Psoas muscle (tissue), 8 donors: ENCODE data around the gene UCHL5. TPM values are rescaled to one million over a fixed set of nuclear protein-coding genes. Genes with fewer than 3 reads are reported as not detected.

Experiments
- ATAC-seq, 4 donors: fragments of 200-7000 bp; cut with Tn5 transposase; one replicate each; pipeline ENCODE4 v1.9.1; 2020; ENCODE audit warnings: moderate library complexity in 3 of 4, mild to moderate bottlenecking in 2 of 4
- DNase-seq, 2 donors: peaks; one replicate each; pipeline ENCODE4 v3.0.0-alpha.2; 2020
- H3K27ac ChIP-seq: fragments of 200-600 bp; one replicate; pipeline ENCODE4 v1.8.0; 2022
- H3K27me3 ChIP-seq, 3 donors: fragments of 200-600 bp in 1 of 3; one replicate each; pipeline versions ENCODE4 v1.6.1 to v1.8.0; 2013 to 2022; ENCODE audit warnings: low read length in 2 of 3, mild to moderate bottlenecking in 2 of 3, moderate library complexity in 1 of 3; ENCODE audit not compliant: insufficient read depth in 3 of 3
- H3K36me3 ChIP-seq, 2 donors: fragments of 200-600 bp in 1 of 2; one replicate each; pipeline versions ENCODE4 v1.6.1 to v1.8.0; 2013 to 2022; ENCODE audit warnings: low read depth in 1 of 2, mild to moderate bottlenecking in 1 of 2, moderate library complexity in 1 of 2; ENCODE audit not compliant: insufficient read depth in 1 of 2
- H3K4me1 ChIP-seq: fragments of 200-600 bp; one replicate; pipeline ENCODE4 v1.8.0; 2022
- H3K4me3 ChIP-seq: fragments of 200-600 bp; one replicate; pipeline ENCODE4 v1.8.0; 2022; ENCODE audit warnings: mild to moderate bottlenecking
- H3K9me3 ChIP-seq: fragments of 200-600 bp; one replicate; pipeline ENCODE4 v1.8.0; 2022
- CTCF ChIP-seq: fragments of 200-600 bp; IDR thresholded peaks from one replicate; pipeline ENCODE4 v1.8.0; 2022; ENCODE audit warnings: antibody characterized with exemption
- WGBS, 3 donors: extraction: QIAGEN DNeasy Blood & Tissue Kit; methylation state at CpG; one replicate each; pipeline versions ENCODE4 v1.1.6 to v1.1.7; 2013; 5-methylcytosine and 5-hydroxymethylcytosine counted together
- intact Hi-C, 2 donors: fragments of 100-400 bp; cut with DNase I; formaldehyde crosslinking; loops; one replicate each; pipeline versions ENCODE4 v1.11.0 to v1.14.2; 2022
- polyA plus RNA-seq, 3 donors: library from polyadenylated mRNA; stranded (reverse); fragments of 200-250 nt; gene quantifications; one replicate each; pipeline ENCODE4 v1.2.3, GENCODE V29; 2013
- total RNA-seq, 4 donors: library from RNA; stranded (reverse); fragmentation: NEBNext Ultra II Directional in 2 of 4; extraction: Animal tissue kit (Norgen Biotek cat#: 25700) in 2 of 4; gene quantifications; one replicate each; pipeline versions ENCODE4 v1.2.1 to v1.2.4, GENCODE V29; 2021 to 2023
- donor health status: healthy with polysubstance abuse.
- donor health status: DM: no; HTN: no; CAD: no; lungs with moderate emphysema.
- donor health status: Bipolar disorder and iron deficiency.
- donor health status: healthy.
- donor health status: DM: yes; HTN: yes; CAD: no.
- donor health status: DM: no; HTN: no; CAD: no.
- donor health status: DM: no; HTN: no; CAD: no.
- donor health status: DM: yes; HTN: yes; CAD: no.

Gene UCHL5
- total and polyA plus RNA-seq, 7 donors, result 18.6 to 44.2 (median 32.3) TPM

GRCh38 chr1:193025218-193025617 is 33.9 kb downstream of the UCHL5 start:
- DNase-seq, result no peak
- no peak overlapping the region for H3K27ac ChIP-seq
- H3K4me1 ChIP-seq, result no peaks in the 10 kb centered on the region
- no peaks in the 10 kb centered on the region for H3K27me3 ChIP-seq
- ATAC-seq, result no peak
- no peak overlapping the region for H3K4me3 ChIP-seq
- H3K36me3 ChIP-seq, result peaks cover 3 to 75% of the 10 kb centered on the region in 2 donors
- no peak for TF ChIP-seq CTCF
- no peaks in the 10 kb centered on the region for H3K9me3 ChIP-seq
- intact Hi-C loops, result no loop called here

GRCh38 chr1:193019442-193020026 is 39.6 kb downstream of the UCHL5 start:
- Histone ChIP-seq H3K27me3 (no peaks in the 10 kb centered on the region), H3K4me3 (no peak overlapping the region), H3K4me1 (no peaks in the 10 kb centered on the region), H3K27ac (no peak overlapping the region), H3K36me3 (peaks cover 3 to 51% of the 10 kb centered on the region in 2 donors), H3K9me3 (no peaks in the 10 kb centered on the region)
- peak; percentile 56 for TF ChIP-seq CTCF
- DNase-seq (no peak), ATAC-seq (peak in 1 of 4 donors; percentile 57)
- intact Hi-C loops, result loop anchor here (5.0 to 10.0 kb wide), 3 partner anchors 215 to 547 kb away; partner anchors contain the start of gene RGS2 (in 1 of the 2)

- H3K36me3 ChIP-seq, result peaks cover 0 to 28% of the 10 kb centered on the region in 2 donors
- peaks cover 6% of the 10 kb centered on the region for H3K4me1 ChIP-seq
- no peak for DNase-seq
- H3K9me3 ChIP-seq, result no peaks in the 10 kb centered on the region
- no peaks in the 10 kb centered on the region for H3K27me3 ChIP-seq
- TF ChIP-seq CTCF, result no peak
- no peak overlapping the region for H3K4me3 ChIP-seq
- ATAC-seq, result no peak
- no peak overlapping the region for H3K27ac ChIP-seq
- intact Hi-C loops, result loop anchor here in 1 of 2 donors (5.0 to 10.0 kb wide), 2 partner anchors 212 to 539 kb away; partner anchors contain the start of gene RGS2
Observed at GRCh38 chr1:193016788-193017187, 42.4 kb downstream of the UCHL5 start.

- Histone ChIP-seq H3K36me3 (peaks cover 0 to 12% of the 10 kb centered on the region in 2 donors), H3K27ac (no peak overlapping the region), H3K9me3 (no peaks in the 10 kb centered on the region), H3K27me3 (no peaks in the 10 kb centered on the region), H3K4me3 (no peak overlapping the region), H3K4me1 (peaks cover 6% of the 10 kb centered on the region)
- TF ChIP-seq CTCF, result no peak
- 68 to 78% (median 77%) methylated on average over 2 of the region's 2 CpGs for WGBS, 3 donors
- ATAC-seq (no peak), DNase-seq (no peak)
- intact Hi-C loops, result loop anchor here (5.0 to 10.0 kb wide), 2 partner anchors 207 to 210 kb away; partner anchors contain the start of gene RGS2 (in 2 of the 2)
Observed at GRCh38 chr1:193014400-193014799, 44.8 kb downstream of the UCHL5 start.

GRCh38 chr1:193013707-193014106 is 45.5 kb downstream of the UCHL5 start:
- intact Hi-C loops, result loop anchor here (5.0 to 10.0 kb wide), 2 partner anchors 206 to 209 kb away; partner anchors contain the start of gene RGS2 (in 2 of the 2)
- Histone ChIP-seq H3K36me3 (peaks cover 0 to 12% of the 10 kb centered on the region in 2 donors), H3K27ac (no peak overlapping the region), H3K4me1 (peaks cover 6% of the 10 kb centered on the region), H3K4me3 (no peak overlapping the region), H3K9me3 (no peaks in the 10 kb centered on the region), H3K27me3 (no peaks in the 10 kb centered on the region)
- 28 to 53% (median 40%) methylated on average over 7 of the region's 7 CpGs for WGBS, 3 donors
- DNase-seq, result no peak
- ATAC-seq, result no peak
- no peak for TF ChIP-seq CTCF
